PC-9 (cell line): ENCODE measurements around the gene RELL1. TPM values are rescaled to one million over a fixed set of nuclear protein-coding genes. Genes with fewer than 3 reads are reported as not detected.

Source experiments
- BruUV-seq: library from RNA; stranded (reverse); fragments of 400-500 nt; replicated peaks from 2 replicates; lab custom pipeline; 2021; lab: Mats Ljungman, UMichigan
- CTCF ChIA-PET: fragments of 300-600 bp; sonication (Branson Sonifier 250); formaldehyde crosslinking; loops from one replicate; lab custom pipeline; 2022; ENCODE audit warnings: antibody characterized with exemption; lab: Charles Lee
- POLR2A ChIA-PET: fragments of 300-600 bp; sonication (Branson Sonifier 250); formaldehyde crosslinking; loops from one replicate; lab custom pipeline; 2022; ENCODE audit warnings: antibody characterized with exemption; ENCODE audit not compliant: unreplicated experiment; lab: Charles Lee
- DNase-seq, 2 experiments: peaks; one replicate each; pipeline versions ENCODE4 v3.0.0 to v3.0.0-alpha.2; 2015 to 2022; ENCODE audit warnings: mixed read lengths in 1 of 2
- H2AFZ ChIP-seq: fragments of 200-600 bp; sonication (generic); 2 replicates; pipeline ENCODE4 v1.8.1; 2017; ENCODE audit warnings: antibody characterized with exemption
- H3F3A ChIP-seq: fragments of 200-600 bp; sonication (generic); 2 replicates; pipeline ENCODE4 v1.8.1; 2017; ENCODE audit warnings: antibody characterized with exemption, mild to moderate bottlenecking, low read depth; ENCODE audit not compliant: insufficient read depth
- H3K27ac ChIP-seq: fragments of 200-600 bp; sonication (generic); 2 replicates; pipeline ENCODE4 v1.6.1; 2016; ENCODE audit warnings: mixed run types
- H3K27me3 ChIP-seq: fragments of 200-600 bp; sonication (generic); 2 replicates; pipeline ENCODE4 v1.6.1; 2016; ENCODE audit warnings: low read depth, mixed run types; ENCODE audit not compliant: insufficient read depth
- H3K36me3 ChIP-seq: fragments of 200-600 bp; sonication (generic); 2 replicates; pipeline ENCODE4 v1.6.1; 2016; ENCODE audit warnings: low read depth, mixed run types
- H3K4me1 ChIP-seq: fragments of 200-600 bp; sonication (generic); replicated peaks from 2 replicates; pipeline ENCODE4 v1.6.1; 2016; ENCODE audit warnings: mixed run types; ENCODE audit not compliant: insufficient read depth
- H3K4me2 ChIP-seq: fragments of 200-600 bp; sonication (generic); 2 replicates; pipeline ENCODE4 v1.6.1; 2017; ENCODE audit warnings: mixed run types
- H3K4me3 ChIP-seq: fragments of 200-600 bp; sonication (generic); 2 replicates; pipeline ENCODE4 v1.6.1; 2016; ENCODE audit warnings: mixed run types
- H3K79me2 ChIP-seq: fragments of 200-600 bp; sonication (generic); 2 replicates; pipeline ENCODE4 v1.6.1; 2017; ENCODE audit warnings: low read depth, mixed run types
- H3K9me2 ChIP-seq: fragments of 200-600 bp; sonication (generic); 2 replicates; pipeline ENCODE4 v1.8.1; 2017; ENCODE audit warnings: mild to moderate bottlenecking; ENCODE audit not compliant: insufficient read depth
- H3K9me3 ChIP-seq: fragments of 200-600 bp; sonication (generic); 2 replicates; pipeline ENCODE4 v1.8.1; 2016; ENCODE audit warnings: low read depth; ENCODE audit not compliant: insufficient read depth
- H4K20me1 ChIP-seq: fragments of 200-600 bp; sonication (generic); 2 replicates; pipeline ENCODE4 v1.8.1; 2017; ENCODE audit not compliant: insufficient read depth
- EZH2 ChIP-seq: fragments of 200-600 bp; sonication (generic); IDR thresholded peaks from 2 replicates; pipeline ENCODE4 v1.8.0; 2017; ENCODE audit warnings: antibody characterized with exemption, low read depth
- intact Hi-C: fragments of 100-400 bp; cut with micrococcal nuclease; formaldehyde crosslinking; loops from one replicate; pipeline ENCODE4 v1.10.0; 2022; ENCODE audit not compliant: unreplicated experiment
- total RNA-seq: library from RNA; stranded (reverse); gene quantifications from 2 replicates; pipeline ENCODE4 v1.2.3, GENCODE V29; 2021
- TF ChIP-seq, protein P1 (sequence below): fragments of 200-600 bp; sonication (generic); conservative IDR thresholded peaks from 2 replicates; pipeline ENCODE4 v1.6.1; 2017; ENCODE audit warnings: mixed run types, antibody characterized with exemption, mild to moderate bottlenecking, moderate library complexity

The RELL1 gene
- total RNA-seq, 1 experiment from 2014 or later, result 18.5 TPM

DNA sequence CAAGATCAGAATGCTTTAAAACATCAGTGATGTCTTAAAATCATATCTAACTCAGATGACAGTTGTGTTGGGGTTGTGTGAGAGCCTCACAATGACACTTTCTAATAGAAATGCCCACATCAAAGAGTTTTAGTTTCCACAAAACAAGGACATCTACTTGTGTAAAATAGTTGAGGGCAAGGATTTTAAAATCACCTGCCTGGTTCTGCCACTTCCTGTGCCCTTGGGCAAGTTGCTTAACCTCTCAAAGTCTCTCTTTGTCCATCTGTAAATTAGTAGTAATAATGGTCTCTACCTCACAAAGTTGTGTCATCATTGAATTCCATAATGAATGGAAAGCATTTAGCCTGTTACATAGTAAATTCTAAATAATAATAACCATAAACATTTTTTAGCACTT is 41.9 kb upstream of the RELL1 start:
- no TSS peak for BruUV-seq
- peak in 1 of 2 experiments; percentile 48 for DNase-seq
- Histone ChIP-seq H4K20me1 (no peaks in the 10 kb centered on the region), H3F3A (no peaks in the 10 kb centered on the region), H3K36me3 (no peaks in the 10 kb centered on the region), H3K27ac (no peak overlapping the region), H3K9me2 (no peaks in the 10 kb centered on the region), H2AFZ (no peak overlapping the region), H3K27me3 (no peaks in the 10 kb centered on the region), H3K9me3 (no peaks in the 10 kb centered on the region), H3K4me1 (peaks cover 25% of the 10 kb centered on the region), H3K79me2 (no peaks in the 10 kb centered on the region), H3K4me3 (no peak overlapping the region), H3K4me2 (no peak overlapping the region)
- intact Hi-C loops, result no loop called here
- POLR2A ChIA-PET, result no interaction called here
- CTCF ChIA-PET, result no interaction called here
- TF ChIP-seq EZH2, result no peak
- TF ChIP-seq, protein P1, sequence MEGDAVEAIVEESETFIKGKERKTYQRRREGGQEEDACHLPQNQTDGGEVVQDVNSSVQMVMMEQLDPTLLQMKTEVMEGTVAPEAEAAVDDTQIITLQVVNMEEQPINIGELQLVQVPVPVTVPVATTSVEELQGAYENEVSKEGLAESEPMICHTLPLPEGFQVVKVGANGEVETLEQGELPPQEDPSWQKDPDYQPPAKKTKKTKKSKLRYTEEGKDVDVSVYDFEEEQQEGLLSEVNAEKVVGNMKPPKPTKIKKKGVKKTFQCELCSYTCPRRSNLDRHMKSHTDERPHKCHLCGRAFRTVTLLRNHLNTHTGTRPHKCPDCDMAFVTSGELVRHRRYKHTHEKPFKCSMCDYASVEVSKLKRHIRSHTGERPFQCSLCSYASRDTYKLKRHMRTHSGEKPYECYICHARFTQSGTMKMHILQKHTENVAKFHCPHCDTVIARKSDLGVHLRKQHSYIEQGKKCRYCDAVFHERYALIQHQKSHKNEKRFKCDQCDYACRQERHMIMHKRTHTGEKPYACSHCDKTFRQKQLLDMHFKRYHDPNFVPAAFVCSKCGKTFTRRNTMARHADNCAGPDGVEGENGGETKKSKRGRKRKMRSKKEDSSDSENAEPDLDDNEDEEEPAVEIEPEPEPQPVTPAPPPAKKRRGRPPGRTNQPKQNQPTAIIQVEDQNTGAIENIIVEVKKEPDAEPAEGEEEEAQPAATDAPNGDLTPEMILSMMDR, result no peak

DNA sequence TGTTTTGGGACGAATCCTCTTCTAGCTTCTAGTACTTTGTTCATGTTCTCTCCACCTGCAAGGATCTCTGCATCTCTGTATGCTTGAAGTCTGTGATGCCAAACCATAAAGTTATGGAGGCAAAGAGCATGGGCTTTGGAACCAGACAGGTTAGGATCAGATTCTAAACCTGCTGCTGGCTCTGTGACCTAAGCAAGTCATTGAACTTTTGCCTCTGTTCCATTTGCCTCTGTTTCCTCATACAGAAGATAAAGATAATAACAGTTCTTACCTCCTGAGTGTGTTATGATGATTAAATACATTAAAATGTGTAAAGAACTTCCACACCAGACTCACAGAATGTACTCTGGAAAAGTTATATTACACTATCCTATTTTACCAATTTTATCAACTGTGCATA is 41.5 kb upstream of the RELL1 start:
- no TSS peak for BruUV-seq
- ChIA-PET POLR2A (no interaction called here), CTCF (no interaction called here)
- DNase-seq, result no peak
- H3K4me2 ChIP-seq, result no peak overlapping the region
- no peaks in the 10 kb centered on the region for H3K36me3 ChIP-seq
- no peaks in the 10 kb centered on the region for H3K27me3 ChIP-seq
- H3K4me1 ChIP-seq, result peaks cover 25% of the 10 kb centered on the region
- no peaks in the 10 kb centered on the region for H3K9me3 ChIP-seq
- no peak overlapping the region for H2AFZ ChIP-seq
- no peak overlapping the region for H3K4me3 ChIP-seq
- no peaks in the 10 kb centered on the region for H4K20me1 ChIP-seq
- no peaks in the 10 kb centered on the region for H3K79me2 ChIP-seq
- no peaks in the 10 kb centered on the region for H3F3A ChIP-seq
- TF ChIP-seq, protein P1, result no peak
- TF ChIP-seq EZH2, result no peak
- intact Hi-C loops, result no loop called here
- no peaks in the 10 kb centered on the region for H3K9me2 ChIP-seq
- no peak overlapping the region for H3K27ac ChIP-seq

DNA sequence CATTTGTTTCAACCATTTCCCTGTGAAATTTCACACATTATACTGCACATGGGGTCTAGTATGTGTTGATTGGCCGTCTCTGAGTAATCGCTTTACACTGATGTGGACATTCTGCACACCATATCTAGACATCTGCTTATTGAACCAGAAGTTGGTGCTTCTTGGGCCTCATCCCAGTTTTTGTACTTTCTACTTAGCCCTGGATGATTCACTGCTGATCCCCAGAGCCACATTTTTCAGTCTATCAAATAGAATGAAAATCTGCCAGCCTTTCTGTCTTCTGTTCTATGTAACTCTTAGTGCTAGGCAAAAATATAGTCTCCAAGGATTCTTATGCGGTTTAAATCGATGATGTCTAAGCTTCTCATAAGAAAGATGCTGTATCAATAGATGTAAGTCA is 40.5 kb upstream of the RELL1 start:
- H3K9me3 ChIP-seq, result no peaks in the 10 kb centered on the region
- no peak overlapping the region for H3K4me2 ChIP-seq
- no peaks in the 10 kb centered on the region for H3K36me3 ChIP-seq
- no peak overlapping the region for H3K4me3 ChIP-seq
- H3K4me1 ChIP-seq, result peaks cover 19% of the 10 kb centered on the region
- TF ChIP-seq, protein P1, result no peak
- H4K20me1 ChIP-seq, result no peaks in the 10 kb centered on the region
- POLR2A ChIA-PET, result no interaction called here
- intact Hi-C loops, result no loop called here
- no peaks in the 10 kb centered on the region for H3K9me2 ChIP-seq
- H3F3A ChIP-seq, result no peaks in the 10 kb centered on the region
- no peaks in the 10 kb centered on the region for H3K79me2 ChIP-seq
- no peak overlapping the region for H2AFZ ChIP-seq
- no peak for DNase-seq
- CTCF ChIA-PET, result no interaction called here
- no peak overlapping the region for H3K27ac ChIP-seq
- no peaks in the 10 kb centered on the region for H3K27me3 ChIP-seq
- no TSS peak for BruUV-seq
